SK-N-SH treated with all-trans-retinoic acid at 6 μM for 48 hours (cell line): Measurements from ENCODE around the gene KRTAP10-3.

Source experiments
- ATAC-seq: fragments of 200-7000 bp; cut with Tn5 transposase; 3 replicates; pipeline ENCODE4 v1.9.1; 2020; ENCODE audit warnings: mild to moderate bottlenecking, moderate library complexity
- ARNTL ChIP-seq: fragments of 450-650 bp; formaldehyde crosslinking; IDR thresholded peaks from 2 replicates; pipeline ENCODE4 v1.5.0; 2020; ENCODE audit warnings: low read depth, mild to moderate bottlenecking, moderate library complexity, borderline replicate concordance
- BACH2 ChIP-seq: fragments of 250-450 bp; sonication (Bioruptor Pico); IDR thresholded peaks from 2 replicates; pipeline ENCODE4 v1.9.0; 2021; ENCODE audit warnings: mild to moderate bottlenecking, borderline replicate concordance
- CREB5 ChIP-seq: fragments of 250-450 bp; sonication (Bioruptor Pico); IDR thresholded peaks from 2 replicates; pipeline ENCODE4 v1.5.1; 2020; ENCODE audit warnings: low read depth, mild to moderate bottlenecking, moderate library complexity
- CSDC2 ChIP-seq: fragments of 250-450 bp; sonication (Bioruptor Pico); IDR thresholded peaks from 2 replicates; pipeline ENCODE4 v1.5.0; 2020; ENCODE audit warnings: mild to moderate bottlenecking, moderate library complexity
- CSRNP3 ChIP-seq: fragments of 250-450 bp; sonication (Bioruptor Pico); IDR thresholded peaks from 2 replicates; pipeline ENCODE4 v1.5.1; 2021; ENCODE audit warnings: mild to moderate bottlenecking, moderate library complexity
- ESRRG ChIP-seq: fragments of 250-450 bp; sonication (Bioruptor Pico); IDR thresholded peaks from 2 replicates; pipeline ENCODE4 v1.6.1; 2021; ENCODE audit warnings: mild to moderate bottlenecking
- GLIS3 ChIP-seq: fragments of 250-450 bp; sonication (Bioruptor Pico); IDR thresholded peaks from 2 replicates; pipeline ENCODE4 v1.5.0; 2020; ENCODE audit warnings: mild to moderate bottlenecking, moderate library complexity
- ISL1 ChIP-seq: fragments of 250-450 bp; sonication (Bioruptor Pico); IDR thresholded peaks from 2 replicates; pipeline ENCODE4 v2.1.2; 2022; ENCODE audit warnings: mild to moderate bottlenecking, moderate library complexity
- OSR1 ChIP-seq: fragments of 250-450 bp; sonication (Bioruptor Pico); IDR thresholded peaks from 2 replicates; pipeline ENCODE4 v1.8.0; 2022; ENCODE audit warnings: moderate library complexity, mild to moderate bottlenecking, inconsistent platforms
- PATZ1 ChIP-seq: fragments of 250-450 bp; sonication (Bioruptor Pico); IDR thresholded peaks from 2 replicates; pipeline ENCODE4 v1.8.0; 2020; ENCODE audit warnings: mild to moderate bottlenecking, moderate library complexity, borderline replicate concordance
- POU6F1 ChIP-seq: fragments of 250-450 bp; sonication (Bioruptor Pico); IDR thresholded peaks from 2 replicates; pipeline ENCODE4 v1.8.0; 2021; ENCODE audit warnings: low read depth, mild to moderate bottlenecking, moderate library complexity, borderline replicate concordance
- PPARA ChIP-seq: fragments of 250-450 bp; sonication (Bioruptor Pico); IDR thresholded peaks from 2 replicates; pipeline ENCODE4 v1.5.0; 2020; ENCODE audit warnings: mild to moderate bottlenecking, borderline replicate concordance
- SNAI2 ChIP-seq: fragments of 250-450 bp; sonication (Bioruptor Pico); IDR thresholded peaks from 2 replicates; pipeline ENCODE4 v1.5.0; 2020; ENCODE audit warnings: mild to moderate bottlenecking, moderate library complexity
- TCF4 ChIP-seq: fragments of 250-450 bp; sonication (Bioruptor Pico); IDR thresholded peaks from 2 replicates; pipeline ENCODE4 v1.8.0; 2021; ENCODE audit warnings: mild to moderate bottlenecking, moderate library complexity, borderline replicate concordance
- TOX ChIP-seq: fragments of 250-450 bp; sonication (Bioruptor Pico); IDR thresholded peaks from 2 replicates; pipeline ENCODE4 v1.8.0; 2021; ENCODE audit warnings: mild to moderate bottlenecking, moderate library complexity, borderline replicate concordance
- TSHZ2 ChIP-seq: fragments of 250-450 bp; sonication (Bioruptor Pico); IDR thresholded peaks from 2 replicates; pipeline ENCODE4 v1.5.0; 2020; ENCODE audit warnings: mild to moderate bottlenecking, moderate library complexity
- ZFP3 ChIP-seq: fragments of 250-450 bp; sonication (Bioruptor Pico); IDR thresholded peaks from 2 replicates; pipeline ENCODE4 v1.5.0; 2020; ENCODE audit warnings: mild to moderate bottlenecking, moderate library complexity
- ZFP30 ChIP-seq: fragments of 450-650 bp; formaldehyde crosslinking; IDR thresholded peaks from 2 replicates; pipeline ENCODE4 v1.5.0; 2022; ENCODE audit warnings: mild to moderate bottlenecking, moderate library complexity
- ZNF565 ChIP-seq: fragments of 450-650 bp; formaldehyde crosslinking; conservative IDR thresholded peaks from 2 replicates; pipeline ENCODE4 v1.5.0; 2020; ENCODE audit warnings: low read depth, mild to moderate bottlenecking, moderate library complexity
- ZNF70 ChIP-seq: fragments of 450-650 bp; formaldehyde crosslinking; IDR thresholded peaks from 2 replicates; pipeline ENCODE4 v1.5.0; 2020; ENCODE audit warnings: mild to moderate bottlenecking, moderate library complexity

The KRTAP10-3 gene

GRCh38 chr21:44533121-44533890, 25.3 kb downstream of the KRTAP10-3 start:
- TF ChIP-seq POU6F1 (CRISPR knock-in tag), result no peak
- TF ChIP-seq TCF4 (CRISPR knock-in tag), result no peak
- no peak for TF ChIP-seq TSHZ2
- no peak for TF ChIP-seq ZFP3
- TF ChIP-seq SNAI2 (CRISPR knock-in tag), result no peak
- no peak for TF ChIP-seq ZFP30 (CRISPR knock-in tag)
- TF ChIP-seq ZNF565 (CRISPR knock-in tag), result no peak
- no peak for TF ChIP-seq TOX
- TF ChIP-seq OSR1 (CRISPR knock-in tag), result no peak
- no peak for TF ChIP-seq BACH2 (CRISPR knock-in tag)
- no peak for TF ChIP-seq ARNTL (CRISPR knock-in tag)
- TF ChIP-seq CSDC2 (CRISPR knock-in tag), result no peak
- TF ChIP-seq CREB5, result no peak
- TF ChIP-seq PATZ1 (CRISPR knock-in tag), result no peak
- TF ChIP-seq PPARA (CRISPR knock-in tag), result no peak
- TF ChIP-seq ZNF70, result no peak
- no peak for TF ChIP-seq CSRNP3 (CRISPR knock-in tag)
- TF ChIP-seq GLIS3 (CRISPR knock-in tag), result no peak
- no peak for TF ChIP-seq ESRRG
- no peak for ATAC-seq

GRCh38 chr21:44532712-44533111, 25.9 kb downstream of the KRTAP10-3 start:
- no peak for TF ChIP-seq CSDC2 (CRISPR knock-in tag)
- no peak for TF ChIP-seq ZNF565 (CRISPR knock-in tag)
- TF ChIP-seq GLIS3 (CRISPR knock-in tag), result no peak
- TF ChIP-seq CSRNP3 (CRISPR knock-in tag), result no peak
- no peak for TF ChIP-seq ISL1 (CRISPR knock-in tag)
- no peak for TF ChIP-seq ZFP3
- TF ChIP-seq ESRRG, result no peak
- TF ChIP-seq OSR1 (CRISPR knock-in tag), result no peak
- ATAC-seq, result no peak
